ENCODE measurements around the gene GH1.
"Not testable (repeated sequence)": the region's sequence is repeated elsewhere in the genome, so short reads cannot be mapped to it uniquely, and the experiment has no call there.

DNA sequence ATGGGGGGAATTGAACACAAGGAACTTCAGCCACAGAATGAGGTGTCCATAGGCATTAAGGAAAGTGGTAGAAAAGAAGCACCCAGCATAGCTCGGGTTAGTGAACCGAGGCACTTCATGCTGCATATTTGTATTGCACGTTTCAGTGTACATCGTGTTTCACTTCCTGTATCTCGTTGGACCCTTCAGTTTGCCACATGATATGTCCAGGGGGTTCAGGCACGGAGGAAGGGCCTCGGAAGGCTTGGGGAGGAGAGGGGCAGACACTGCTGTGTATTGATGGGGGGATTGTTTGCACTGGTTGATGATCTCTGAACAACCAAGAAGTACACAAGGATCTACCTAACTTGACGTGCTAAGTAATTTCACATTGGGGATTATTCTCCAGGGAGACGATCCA lies 3.8 kb upstream of the GH1 start:
- TF ChIP-seq, protein P1, sequence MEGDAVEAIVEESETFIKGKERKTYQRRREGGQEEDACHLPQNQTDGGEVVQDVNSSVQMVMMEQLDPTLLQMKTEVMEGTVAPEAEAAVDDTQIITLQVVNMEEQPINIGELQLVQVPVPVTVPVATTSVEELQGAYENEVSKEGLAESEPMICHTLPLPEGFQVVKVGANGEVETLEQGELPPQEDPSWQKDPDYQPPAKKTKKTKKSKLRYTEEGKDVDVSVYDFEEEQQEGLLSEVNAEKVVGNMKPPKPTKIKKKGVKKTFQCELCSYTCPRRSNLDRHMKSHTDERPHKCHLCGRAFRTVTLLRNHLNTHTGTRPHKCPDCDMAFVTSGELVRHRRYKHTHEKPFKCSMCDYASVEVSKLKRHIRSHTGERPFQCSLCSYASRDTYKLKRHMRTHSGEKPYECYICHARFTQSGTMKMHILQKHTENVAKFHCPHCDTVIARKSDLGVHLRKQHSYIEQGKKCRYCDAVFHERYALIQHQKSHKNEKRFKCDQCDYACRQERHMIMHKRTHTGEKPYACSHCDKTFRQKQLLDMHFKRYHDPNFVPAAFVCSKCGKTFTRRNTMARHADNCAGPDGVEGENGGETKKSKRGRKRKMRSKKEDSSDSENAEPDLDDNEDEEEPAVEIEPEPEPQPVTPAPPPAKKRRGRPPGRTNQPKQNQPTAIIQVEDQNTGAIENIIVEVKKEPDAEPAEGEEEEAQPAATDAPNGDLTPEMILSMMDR (IDR thresholded peaks at IDR 0.05; ENCODE audit: low read depth, low read length, missing input control): not testable (repeated sequence)
- TF ChIP-seq, protein P2, sequence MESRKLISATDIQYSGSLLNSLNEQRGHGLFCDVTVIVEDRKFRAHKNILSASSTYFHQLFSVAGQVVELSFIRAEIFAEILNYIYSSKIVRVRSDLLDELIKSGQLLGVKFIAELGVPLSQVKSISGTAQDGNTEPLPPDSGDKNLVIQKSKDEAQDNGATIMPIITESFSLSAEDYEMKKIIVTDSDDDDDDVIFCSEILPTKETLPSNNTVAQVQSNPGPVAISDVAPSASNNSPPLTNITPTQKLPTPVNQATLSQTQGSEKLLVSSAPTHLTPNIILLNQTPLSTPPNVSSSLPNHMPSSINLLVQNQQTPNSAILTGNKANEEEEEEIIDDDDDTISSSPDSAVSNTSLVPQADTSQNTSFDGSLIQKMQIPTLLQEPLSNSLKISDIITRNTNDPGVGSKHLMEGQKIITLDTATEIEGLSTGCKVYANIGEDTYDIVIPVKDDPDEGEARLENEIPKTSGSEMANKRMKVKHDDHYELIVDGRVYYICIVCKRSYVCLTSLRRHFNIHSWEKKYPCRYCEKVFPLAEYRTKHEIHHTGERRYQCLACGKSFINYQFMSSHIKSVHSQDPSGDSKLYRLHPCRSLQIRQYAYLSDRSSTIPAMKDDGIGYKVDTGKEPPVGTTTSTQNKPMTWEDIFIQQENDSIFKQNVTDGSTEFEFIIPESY (IDR thresholded peaks at IDR 0.05): not testable (repeated sequence)
- not testable (repeated sequence) for TF ChIP-seq EGR1 (IDR thresholded peaks at IDR 0.05; ENCODE audit: low read depth in 2 of 2); SP1 (IDR thresholded peaks at IDR 0.05)
